ENCODE results near the gene MFGE8. TPM values are rescaled to one million over a fixed set of nuclear protein-coding genes. Genes with fewer than 3 reads are reported as not detected.

Gene MFGE8
- total RNA-seq, 1 experiment from 2014 or later: 32.0 TPM

DNA sequence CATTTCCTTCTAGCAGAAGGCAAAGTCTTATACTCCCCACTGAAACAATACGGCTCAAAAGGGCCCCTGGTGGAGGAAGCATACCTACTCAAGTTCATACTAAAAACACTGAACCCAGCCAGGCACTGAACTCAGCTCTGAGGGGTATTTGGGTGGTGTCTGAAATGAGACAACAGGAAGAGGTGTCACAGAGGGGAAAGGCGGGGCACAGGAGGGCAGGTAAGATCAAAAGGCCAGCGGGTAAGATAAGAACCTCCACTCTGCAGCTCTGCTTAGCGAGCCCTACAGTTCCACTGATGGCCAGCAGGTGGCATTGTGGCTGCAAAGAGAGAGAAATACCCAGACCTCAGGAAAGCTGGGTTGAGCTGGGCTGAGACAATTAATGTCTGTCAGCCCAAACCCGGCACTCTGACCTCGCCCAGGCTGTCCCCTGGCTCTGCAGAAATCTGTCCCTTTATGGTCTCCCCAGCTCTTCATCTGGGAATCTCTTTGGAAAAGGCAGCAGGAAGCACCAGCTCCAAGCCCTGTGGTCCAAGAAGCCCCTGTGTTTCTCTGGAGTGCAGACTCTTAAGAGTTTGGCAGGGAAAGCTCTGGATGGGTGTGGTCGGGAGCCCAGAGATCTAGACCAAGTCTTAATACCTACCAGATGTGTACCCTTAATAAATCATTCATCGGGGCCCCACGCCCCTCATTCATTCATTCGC, 8.4 kb downstream of the MFGE8 start:
- Histone ChIP-seq H3K9me2 (replicated peaks; ENCODE audit: low read length) (no peaks in the 10 kb centered on the region), H2AFZ (ENCODE audit: low read length) (peak overlapping the region; percentile 58), H3K27ac (ENCODE audit: low read length) (no peak overlapping the region), H3K27me3 (ENCODE audit: low read length) (no peaks in the 10 kb centered on the region), H3K9me3 (ENCODE audit: low read length) (no peaks in the 10 kb centered on the region), H3K4me1 (ENCODE audit: insufficient read depth, low read length) (peaks cover 14% of the 10 kb centered on the region; the same call in 1 of the 2 replicates), H3K9ac (ENCODE audit: low read length) (no peak overlapping the region), H3F3A (ENCODE audit: low read length, unreplicated experiment) (no peaks in the 10 kb centered on the region), H4K20me1 (ENCODE audit: low read length) (no peaks in the 10 kb centered on the region), H3K4me3 (ENCODE audit: low read length) (no peak overlapping the region), H3K79me2 (ENCODE audit: low read length) (no peaks in the 10 kb centered on the region), H3K36me3 (ENCODE audit: low read depth, low read length) (no peaks in the 10 kb centered on the region; the same call in 1 of the 2 replicates), H3K4me2 (ENCODE audit: low read length) (peak overlapping the region; percentile 53)
- DNase-seq (peak; percentile 87), ATAC-seq (peak; percentile 92)
- POLR2A ChIA-PET (ENCODE audit: unreplicated experiment): no interaction called here
- no TSS peak for BruUV-seq (replicated peaks)
- intact Hi-C loops (cut with micrococcal nuclease): loop anchor here (1.0 to 10.0 kb wide), 3 partner anchors 76 to 270 kb away; no protein-coding TSS in a partner anchor
- CTCF ChIA-PET: interaction anchor here (0.5 to 1.5 kb wide), 7 partner anchors 14 to 183 kb away, joined by 3 to 12 read pairs (median 5); partner anchors contain the start of gene ABHD2
- TF ChIP-seq EZH2 (IDR thresholded peaks at IDR 0.05; ENCODE audit: low read length, unreplicated experiment): no peak
- TF ChIP-seq, protein P1, sequence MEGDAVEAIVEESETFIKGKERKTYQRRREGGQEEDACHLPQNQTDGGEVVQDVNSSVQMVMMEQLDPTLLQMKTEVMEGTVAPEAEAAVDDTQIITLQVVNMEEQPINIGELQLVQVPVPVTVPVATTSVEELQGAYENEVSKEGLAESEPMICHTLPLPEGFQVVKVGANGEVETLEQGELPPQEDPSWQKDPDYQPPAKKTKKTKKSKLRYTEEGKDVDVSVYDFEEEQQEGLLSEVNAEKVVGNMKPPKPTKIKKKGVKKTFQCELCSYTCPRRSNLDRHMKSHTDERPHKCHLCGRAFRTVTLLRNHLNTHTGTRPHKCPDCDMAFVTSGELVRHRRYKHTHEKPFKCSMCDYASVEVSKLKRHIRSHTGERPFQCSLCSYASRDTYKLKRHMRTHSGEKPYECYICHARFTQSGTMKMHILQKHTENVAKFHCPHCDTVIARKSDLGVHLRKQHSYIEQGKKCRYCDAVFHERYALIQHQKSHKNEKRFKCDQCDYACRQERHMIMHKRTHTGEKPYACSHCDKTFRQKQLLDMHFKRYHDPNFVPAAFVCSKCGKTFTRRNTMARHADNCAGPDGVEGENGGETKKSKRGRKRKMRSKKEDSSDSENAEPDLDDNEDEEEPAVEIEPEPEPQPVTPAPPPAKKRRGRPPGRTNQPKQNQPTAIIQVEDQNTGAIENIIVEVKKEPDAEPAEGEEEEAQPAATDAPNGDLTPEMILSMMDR (conservative IDR thresholded peaks at IDR 0.05; ENCODE audit: low read depth, low read length): peak; percentile 92

DNA sequence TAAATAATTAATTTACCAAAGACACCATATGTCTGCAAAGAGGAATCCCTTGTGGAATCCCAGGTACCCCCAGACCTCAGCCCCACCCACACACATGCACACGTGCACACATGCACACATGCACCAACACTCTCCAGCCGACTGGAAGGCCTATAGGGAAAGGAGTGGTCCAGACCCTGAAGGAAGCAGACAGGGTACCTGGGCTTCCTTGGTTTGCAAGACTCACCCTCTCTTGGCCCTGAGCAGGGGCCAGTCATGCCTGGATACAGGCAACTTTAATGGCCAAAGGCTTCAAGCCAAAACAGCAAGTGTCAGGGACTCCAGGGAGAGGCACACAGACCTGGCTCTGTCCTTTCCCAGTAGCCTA, 8.9 kb downstream of the MFGE8 start:
- Histone ChIP-seq H3K4me2 (ENCODE audit: low read length) (no peak overlapping the region), H3K4me1 (ENCODE audit: insufficient read depth, low read length) (peaks cover 14% of the 10 kb centered on the region; the same call in 1 of the 2 replicates), H3K9me3 (ENCODE audit: low read length) (no peaks in the 10 kb centered on the region), H4K20me1 (ENCODE audit: low read length) (no peaks in the 10 kb centered on the region), H3K9ac (ENCODE audit: low read length) (no peak overlapping the region), H3K9me2 (replicated peaks; ENCODE audit: low read length) (no peaks in the 10 kb centered on the region), H2AFZ (ENCODE audit: low read length) (no peak overlapping the region), H3K27ac (ENCODE audit: low read length) (no peak overlapping the region), H3K27me3 (ENCODE audit: low read length) (no peaks in the 10 kb centered on the region), H3K36me3 (ENCODE audit: low read depth, low read length) (no peaks in the 10 kb centered on the region; the same call in 1 of the 2 replicates), H3K79me2 (ENCODE audit: low read length) (no peaks in the 10 kb centered on the region), H3K4me3 (ENCODE audit: low read length) (no peak overlapping the region), H3F3A (ENCODE audit: low read length, unreplicated experiment) (no peaks in the 10 kb centered on the region)
- intact Hi-C loops (cut with micrococcal nuclease): loop anchor here (1.0 to 10.0 kb wide), 3 partner anchors 77 to 271 kb away; no protein-coding TSS in a partner anchor
- ATAC-seq: no peak
- DNase-seq: no peak
- TF ChIP-seq EZH2phosphoT487 (IDR thresholded peaks at IDR 0.05; ENCODE audit: borderline replicate concordance, low read length): no peak
- no peak for TF ChIP-seq EZH2 (IDR thresholded peaks at IDR 0.05; ENCODE audit: low read length, unreplicated experiment)
- TF ChIP-seq, protein P1 (conservative IDR thresholded peaks at IDR 0.05; ENCODE audit: low read depth, low read length): no peak
- ChIA-PET CTCF (interaction anchor here (0.5 to 1.5 kb wide), 5 partner anchors 15 to 184 kb away, joined by 3 to 12 read pairs (median 5); partner anchors contain the start of gene ABHD2), POLR2A (ENCODE audit: unreplicated experiment) (no interaction called here)
- BruUV-seq (replicated peaks): no TSS peak

DNA sequence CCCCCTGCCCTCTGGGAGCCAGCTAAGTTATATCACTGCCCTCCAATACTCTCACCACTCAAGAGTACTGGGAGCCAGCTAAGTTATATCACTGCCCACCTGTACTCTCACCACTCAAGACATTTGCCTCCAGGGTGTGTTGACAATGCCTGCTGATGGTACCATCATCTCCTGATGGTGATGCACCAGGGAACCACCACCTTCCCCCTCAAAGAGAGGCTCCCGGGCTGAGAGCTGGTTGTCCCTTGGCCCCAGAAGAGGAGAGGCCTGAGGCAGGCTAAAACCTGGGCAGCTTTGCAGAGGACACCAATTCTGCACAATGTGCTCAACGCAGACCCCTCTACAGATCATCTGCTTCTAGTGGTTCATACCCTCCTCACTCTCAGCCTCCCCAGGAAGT, 10.3 kb downstream of the MFGE8 start:
- Histone ChIP-seq H3K9me2 (replicated peaks; ENCODE audit: low read length) (no peaks in the 10 kb centered on the region), H3K4me3 (ENCODE audit: low read length) (no peak overlapping the region), H3K9me3 (ENCODE audit: low read length) (no peaks in the 10 kb centered on the region), H3K79me2 (ENCODE audit: low read length) (no peaks in the 10 kb centered on the region), H3K9ac (ENCODE audit: low read length) (no peak overlapping the region), H3K36me3 (ENCODE audit: low read depth, low read length) (no peaks in the 10 kb centered on the region; the same call in 1 of the 2 replicates), H2AFZ (ENCODE audit: low read length) (no peak overlapping the region), H3K4me2 (ENCODE audit: low read length) (no peak overlapping the region), H3K27ac (ENCODE audit: low read length) (no peak overlapping the region), H3K27me3 (ENCODE audit: low read length) (no peaks in the 10 kb centered on the region), H3K4me1 (ENCODE audit: insufficient read depth, low read length) (peaks cover 14% of the 10 kb centered on the region; the same call in 1 of the 2 replicates), H3F3A (ENCODE audit: low read length, unreplicated experiment) (no peaks in the 10 kb centered on the region), H4K20me1 (ENCODE audit: low read length) (no peaks in the 10 kb centered on the region)
- TF ChIP-seq, protein P1 (conservative IDR thresholded peaks at IDR 0.05; ENCODE audit: low read depth, low read length): no peak
- no peak for TF ChIP-seq EZH2 (IDR thresholded peaks at IDR 0.05; ENCODE audit: low read length, unreplicated experiment)
- TF ChIP-seq EZH2phosphoT487 (IDR thresholded peaks at IDR 0.05; ENCODE audit: borderline replicate concordance, low read length): no peak
- ChIA-PET CTCF (no interaction called here), POLR2A (ENCODE audit: unreplicated experiment) (interaction anchor here (0.6 kb wide), 1 partner anchor 46 kb away, joined by 3 read pairs; no protein-coding TSS in a partner anchor)
- intact Hi-C loops (cut with micrococcal nuclease): loop anchor here (10.0 kb wide), 1 partner anchor 272 kb away; no protein-coding TSS in a partner anchor
- BruUV-seq (replicated peaks): no TSS peak
- no peak for DNase-seq
- no peak for ATAC-seq

All from PC-3 (cell line).